Smooth muscle cell (in vitro differentiated cells): ENCODE measurements around the gene TTLL11. TPM values are rescaled to one million over a fixed set of nuclear protein-coding genes. Genes with fewer than 3 reads are reported as not detected.

Experiments
- DNase-seq: peaks from one replicate; lab custom pipeline; 2025; ENCODE audit not compliant: unreplicated experiment; lab: John Stamatoyannopoulos, UW
- H2AFZ ChIP-seq: fragments of 200-600 bp; sonication (generic); 2 replicates; pipeline ENCODE4 v1.6.0; 2016; ENCODE audit warnings: antibody characterized with exemption, low read depth, mild to moderate bottlenecking
- H3F3A ChIP-seq: fragments of 200-600 bp; sonication (generic); 2 replicates; pipeline ENCODE4 v1.6.0; 2017; ENCODE audit warnings: antibody characterized with exemption, low read depth
- H3K27ac ChIP-seq: fragments of 200-600 bp; sonication (generic); 2 replicates; pipeline ENCODE4 v1.5.1; 2016; ENCODE audit warnings: low read depth, mild to moderate bottlenecking
- H3K27me3 ChIP-seq: fragments of 200-600 bp; sonication (generic); 2 replicates; pipeline ENCODE4 v1.6.1; 2016; ENCODE audit warnings: low read depth, mild to moderate bottlenecking
- H3K36me3 ChIP-seq: fragments of 200-600 bp; sonication (generic); 2 replicates; pipeline ENCODE4 v1.5.1; 2016; ENCODE audit warnings: low read depth
- H3K4me1 ChIP-seq: fragments of 200-600 bp; sonication (generic); 2 replicates; pipeline ENCODE4 v1.5.1; 2016; ENCODE audit warnings: low read depth
- H3K4me2 ChIP-seq: fragments of 200-600 bp; sonication (generic); 2 replicates; pipeline ENCODE4 v1.6.0; 2016; ENCODE audit warnings: mild to moderate bottlenecking
- H3K4me3 ChIP-seq: fragments of 200-600 bp; sonication (generic); 2 replicates; pipeline ENCODE4 v1.5.1; 2016; ENCODE audit warnings: mild to moderate bottlenecking
- H3K79me2 ChIP-seq: fragments of 200-600 bp; sonication (generic); 2 replicates; pipeline ENCODE4 v1.6.0; 2016; ENCODE audit warnings: low read depth, mild to moderate bottlenecking
- H3K9ac ChIP-seq: fragments of 200-600 bp; sonication (generic); 2 replicates; pipeline ENCODE4 v1.6.0; 2016; ENCODE audit warnings: low read depth
- H3K9me3 ChIP-seq: fragments of 200-600 bp; sonication (generic); replicated peaks from 2 replicates; pipeline ENCODE4 v1.5.1; 2016; ENCODE audit warnings: low read depth
- H4K20me1 ChIP-seq: fragments of 200-600 bp; sonication (generic); 2 replicates; pipeline ENCODE4 v1.6.0; 2016; ENCODE audit warnings: low read depth
- WGBS: methylation state at CpG from one replicate; pipeline ENCODE4 v1.1.7; 2016; ENCODE audit warnings: low lambda C conversion rate; 5-methylcytosine and 5-hydroxymethylcytosine counted together
- polyA plus RNA-seq: library from polyadenylated mRNA; unstranded; fragments of >200 nt; fragmentation: Nextera tagmentation; extraction: Ambion mirVana; gene quantifications from 2 replicates; pipeline ENCODE4 v1.2.1, GENCODE V29; 2016
- total RNA-seq: library from RNA; depleted of rRNA; stranded (reverse); fragments of >200 nt; gene quantifications from 2 replicates; pipeline ENCODE4 v1.2.3, GENCODE V29; 2014
- TF ChIP-seq, protein P1 (sequence below): fragments of 200-600 bp; sonication (generic); IDR thresholded peaks from 2 replicates; pipeline ENCODE4 v1.5.1; 2017; ENCODE audit warnings: borderline replicate concordance, mild to moderate bottlenecking, antibody characterized with exemption; ENCODE audit not compliant: insufficient read depth, poor library complexity, severe bottlenecking

The TTLL11 gene
- total and polyA plus RNA-seq, 2 experiments from 2014 or later = 2.6 to 3.7 TPM

DNA sequence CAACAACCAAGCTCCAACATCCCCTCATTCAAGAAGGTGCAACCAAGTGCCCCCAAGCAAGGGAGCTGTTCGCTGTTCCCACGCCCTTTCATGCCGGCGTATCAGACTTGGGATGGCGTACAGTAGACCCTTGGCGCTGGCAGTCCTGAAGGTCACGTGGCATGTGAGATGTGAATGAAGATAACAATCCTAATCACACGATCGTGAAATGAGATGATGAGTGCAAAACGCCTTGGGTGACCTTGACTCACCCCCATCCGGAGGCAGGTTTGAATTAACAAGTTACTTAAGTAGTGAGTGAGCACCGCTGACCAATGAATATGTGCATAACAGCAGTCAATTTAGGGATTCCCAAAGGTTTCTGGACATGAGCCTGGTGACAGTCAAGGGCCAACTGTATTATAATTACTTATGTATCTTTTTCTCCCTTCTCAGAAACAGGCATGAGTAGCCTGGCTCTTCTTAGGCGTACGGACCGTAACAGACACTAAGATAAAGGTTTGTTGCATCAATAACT is 150.2 kb downstream of the TTLL11 start:
- Histone ChIP-seq H3K27ac (no peak overlapping the region), H3F3A (no peaks in the 10 kb centered on the region), H3K4me3 (no peak overlapping the region), H3K4me1 (peaks cover 7% of the 10 kb centered on the region), H4K20me1 (no peaks in the 10 kb centered on the region), H3K36me3 (no peaks in the 10 kb centered on the region), H2AFZ (no peak overlapping the region), H3K79me2 (no peaks in the 10 kb centered on the region), H3K9ac (no peak overlapping the region), H3K4me2 (no peak overlapping the region), H3K9me3 (no peaks in the 10 kb centered on the region), H3K27me3 (peaks cover 12% of the 10 kb centered on the region)
- TF ChIP-seq, protein P1, sequence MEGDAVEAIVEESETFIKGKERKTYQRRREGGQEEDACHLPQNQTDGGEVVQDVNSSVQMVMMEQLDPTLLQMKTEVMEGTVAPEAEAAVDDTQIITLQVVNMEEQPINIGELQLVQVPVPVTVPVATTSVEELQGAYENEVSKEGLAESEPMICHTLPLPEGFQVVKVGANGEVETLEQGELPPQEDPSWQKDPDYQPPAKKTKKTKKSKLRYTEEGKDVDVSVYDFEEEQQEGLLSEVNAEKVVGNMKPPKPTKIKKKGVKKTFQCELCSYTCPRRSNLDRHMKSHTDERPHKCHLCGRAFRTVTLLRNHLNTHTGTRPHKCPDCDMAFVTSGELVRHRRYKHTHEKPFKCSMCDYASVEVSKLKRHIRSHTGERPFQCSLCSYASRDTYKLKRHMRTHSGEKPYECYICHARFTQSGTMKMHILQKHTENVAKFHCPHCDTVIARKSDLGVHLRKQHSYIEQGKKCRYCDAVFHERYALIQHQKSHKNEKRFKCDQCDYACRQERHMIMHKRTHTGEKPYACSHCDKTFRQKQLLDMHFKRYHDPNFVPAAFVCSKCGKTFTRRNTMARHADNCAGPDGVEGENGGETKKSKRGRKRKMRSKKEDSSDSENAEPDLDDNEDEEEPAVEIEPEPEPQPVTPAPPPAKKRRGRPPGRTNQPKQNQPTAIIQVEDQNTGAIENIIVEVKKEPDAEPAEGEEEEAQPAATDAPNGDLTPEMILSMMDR = no peak
- WGBS = 81% methylated on average over 15 of the region's 15 CpGs
- DNase-seq = no peak

DNA sequence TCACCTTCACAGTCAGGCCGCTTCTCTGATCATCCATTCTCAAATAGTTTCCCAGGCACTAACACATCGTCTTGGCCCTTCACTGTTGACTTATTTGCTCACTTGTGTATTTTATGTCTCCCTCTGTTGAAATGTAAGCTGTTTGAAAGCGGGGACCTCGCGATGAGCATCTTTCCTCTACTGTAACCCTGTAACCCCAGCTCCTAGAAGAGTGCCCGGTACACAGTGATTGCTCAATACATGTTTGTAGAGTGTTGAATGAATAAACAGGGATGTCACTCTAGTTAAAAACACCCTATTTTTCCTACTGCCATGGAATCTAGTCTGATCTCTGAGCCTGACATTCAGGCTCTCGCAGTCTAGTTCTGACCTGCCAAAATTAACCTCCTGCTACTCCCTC is 150.8 kb downstream of the TTLL11 start:
- H3K4me3 ChIP-seq = no peak overlapping the region
- H3K27ac ChIP-seq = no peak overlapping the region
- no peak overlapping the region for H3K9ac ChIP-seq
- H3F3A ChIP-seq = no peaks in the 10 kb centered on the region
- WGBS = 97% methylated on average over 7 of the region's 7 CpGs
- no peaks in the 10 kb centered on the region for H3K9me3 ChIP-seq
- no peaks in the 10 kb centered on the region for H3K36me3 ChIP-seq
- H2AFZ ChIP-seq = no peak overlapping the region
- DNase-seq = no peak
- H4K20me1 ChIP-seq = no peaks in the 10 kb centered on the region
- peaks cover 7% of the 10 kb centered on the region for H3K4me1 ChIP-seq
- H3K4me2 ChIP-seq = no peak overlapping the region
- TF ChIP-seq, protein P1 = no peak
- no peaks in the 10 kb centered on the region for H3K79me2 ChIP-seq
- H3K27me3 ChIP-seq = peaks cover 12% of the 10 kb centered on the region

DNA sequence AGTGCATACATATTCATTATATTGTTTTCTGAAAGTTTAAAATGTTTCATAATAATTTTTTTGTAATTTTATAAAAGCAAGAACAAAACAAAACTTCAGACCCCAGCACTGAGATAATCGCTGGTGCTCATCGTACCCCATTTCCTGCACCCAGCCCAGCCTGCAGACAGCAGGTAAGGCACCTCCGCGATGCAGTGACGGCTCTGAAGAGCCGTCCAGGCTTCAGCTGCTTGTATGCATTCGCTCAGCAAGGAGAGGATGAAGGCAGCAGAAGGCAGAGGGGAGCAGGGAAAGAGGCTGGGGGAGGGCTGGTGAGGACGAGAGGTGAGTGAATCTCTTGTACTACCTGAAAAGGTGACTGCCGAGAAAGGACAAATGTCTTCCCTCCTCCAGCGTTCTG is 153.5 kb downstream of the TTLL11 start:
- WGBS = 60% methylated on average over 10 of the region's 10 CpGs
- H3K4me3 ChIP-seq = no peak overlapping the region
- no peaks in the 10 kb centered on the region for H3K79me2 ChIP-seq

DNA sequence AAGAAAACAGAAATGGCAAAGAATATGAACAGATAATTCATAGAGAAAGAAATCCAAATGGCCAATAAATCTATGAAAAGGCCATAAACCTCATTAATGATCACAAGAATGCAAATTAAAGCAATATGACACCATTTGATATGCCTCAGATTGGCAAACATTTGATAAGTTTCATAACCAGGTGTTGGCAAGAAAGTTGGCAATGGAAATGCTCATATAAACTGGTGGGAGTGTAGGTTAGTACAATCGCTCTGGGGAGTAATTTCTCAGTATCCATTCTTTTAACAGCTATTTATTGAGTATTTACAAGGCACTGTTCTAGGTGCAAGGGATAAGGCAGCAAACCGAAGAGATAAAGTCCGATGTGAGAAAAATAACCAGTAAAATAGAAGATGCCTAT is 154.5 kb downstream of the TTLL11 start:
- Histone ChIP-seq H3K9me3 (no peaks in the 10 kb centered on the region), H3K27ac (no peak overlapping the region), H3K27me3 (peaks cover 12% of the 10 kb centered on the region), H3K4me3 (no peak overlapping the region), H3K4me2 (no peak overlapping the region), H4K20me1 (no peaks in the 10 kb centered on the region), H2AFZ (no peak overlapping the region), H3K36me3 (no peaks in the 10 kb centered on the region), H3K4me1 (no peaks in the 10 kb centered on the region), H3K79me2 (no peaks in the 10 kb centered on the region), H3K9ac (no peak overlapping the region), H3F3A (no peaks in the 10 kb centered on the region)
- 92% methylated on average over 3 of the region's 3 CpGs for WGBS
- TF ChIP-seq, protein P1 = no peak
- DNase-seq = no peak

More for the DNA sequence above, 153.5 kb downstream of the TTLL11 start:
- no peaks in the 10 kb centered on the region for H4K20me1 ChIP-seq
- no peak overlapping the region for H3K9ac ChIP-seq
- no peaks in the 10 kb centered on the region for H3K9me3 ChIP-seq
- TF ChIP-seq, protein P1 = no peak
- H3K4me2 ChIP-seq = no peak overlapping the region
- no peaks in the 10 kb centered on the region for H3K36me3 ChIP-seq
- no peaks in the 10 kb centered on the region for H3K4me1 ChIP-seq
- no peak overlapping the region for H3K27ac ChIP-seq
- no peak for DNase-seq
- H3K27me3 ChIP-seq = peaks cover 12% of the 10 kb centered on the region
- no peak overlapping the region for H2AFZ ChIP-seq
- H3F3A ChIP-seq = no peaks in the 10 kb centered on the region
